ENCODE measurements around the gene CDC42BPA.
A peak's percentile ranks its signal among the peaks of the same experiment; 100 is the strongest.

CDC42BPA gene

DNA sequence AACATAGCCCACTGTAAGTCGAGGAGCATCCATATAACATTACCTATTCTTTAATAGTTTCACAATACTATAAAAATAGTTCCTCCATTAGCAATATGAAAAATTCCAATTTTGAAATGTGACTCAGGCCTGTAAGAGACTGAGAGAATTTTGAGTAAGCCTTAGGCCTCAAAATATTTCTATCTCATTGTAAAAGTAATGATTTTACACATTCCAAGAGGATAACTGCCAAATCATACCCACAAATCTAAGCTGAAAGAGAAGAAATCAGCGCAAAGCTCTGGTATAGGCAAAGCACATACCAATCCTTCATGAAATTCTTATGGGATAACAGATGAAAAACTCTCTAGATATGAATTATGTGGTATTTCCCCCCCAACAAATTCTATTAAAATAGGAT is 144.1 kb downstream of the CDC42BPA start:
- peak; percentile 14 for DNase-seq (ENCODE audit: low read depth, low spot score)
- TF ChIP-seq EZH2 (IDR thresholded peaks at IDR 0.05) (no peak), POLR2AphosphoS5 (IDR thresholded peaks at IDR 0.05; ENCODE audit: borderline replicate concordance, low read depth, low read length) (no peak), FOXP2 (optimal IDR thresholded peaks at IDR 0.05; ENCODE audit: control extremely low read depth, extremely low read length, insufficient read depth) (no peak)
- H3K9ac ChIP-seq (ENCODE audit: insufficient read length): no peak overlapping the region
- no peaks in the 10 kb centered on the region for H3K36me3 ChIP-seq (ENCODE audit: insufficient read depth, low read length)
- peak overlapping the region; percentile 87 for H3K27ac ChIP-seq
- no peak overlapping the region for H3K4me3 ChIP-seq
- H3K9me3 ChIP-seq (ENCODE audit: low read depth, low read length): no peaks in the 10 kb centered on the region

DNA sequence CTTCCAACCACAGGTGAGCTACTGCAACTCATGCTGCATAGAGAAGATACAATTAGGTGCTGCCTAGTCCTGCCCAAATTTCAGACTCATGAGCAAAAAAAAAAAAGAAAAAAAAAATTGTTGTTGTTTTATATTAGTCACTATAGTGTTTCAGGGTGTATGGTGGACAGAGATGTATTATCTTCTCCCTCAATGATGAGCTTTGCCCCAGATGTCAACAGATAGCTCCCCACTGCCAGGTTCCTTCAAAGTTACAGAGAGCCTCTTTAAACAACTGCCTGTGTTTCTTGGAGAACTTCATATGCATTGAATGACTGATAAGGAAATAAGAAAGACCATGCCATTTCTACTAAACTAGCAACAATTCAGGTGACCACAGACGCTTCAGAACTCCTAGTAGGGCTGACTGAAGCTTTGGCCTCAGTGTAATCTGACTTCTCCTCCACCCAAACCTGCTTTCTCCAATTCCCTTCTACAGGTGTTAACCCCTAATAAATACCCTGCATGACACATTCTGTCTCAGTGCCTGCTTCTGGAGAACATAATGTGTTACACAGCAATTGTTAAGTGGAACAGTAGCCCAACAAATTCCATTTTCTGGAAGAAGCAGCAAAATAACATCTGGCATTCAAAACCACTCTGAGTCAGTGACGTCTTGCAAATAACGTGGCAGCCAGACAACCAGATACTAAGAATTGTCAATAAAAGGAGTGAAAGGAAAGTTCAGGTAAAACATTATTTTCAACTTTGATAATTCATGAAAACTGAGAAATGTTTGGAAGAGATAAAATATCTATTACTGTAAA is 147.7 kb downstream of the CDC42BPA start:
- no peak for TF ChIP-seq EZH2 (IDR thresholded peaks at IDR 0.05)
- TF ChIP-seq FOXP2 (optimal IDR thresholded peaks at IDR 0.05; ENCODE audit: control extremely low read depth, extremely low read length, insufficient read depth): no peak
- no peak for TF ChIP-seq POLR2AphosphoS5 (IDR thresholded peaks at IDR 0.05; ENCODE audit: borderline replicate concordance, low read depth, low read length)
- H3K9me3 ChIP-seq (ENCODE audit: low read depth, low read length): no peaks in the 10 kb centered on the region
- H3K9ac ChIP-seq (ENCODE audit: insufficient read length): no peak overlapping the region
- no peak overlapping the region for H3K4me3 ChIP-seq
- no peak for DNase-seq (ENCODE audit: low read depth, low spot score)
- no peaks in the 10 kb centered on the region for H3K36me3 ChIP-seq (ENCODE audit: insufficient read depth, low read length)
- no peak overlapping the region for H3K27ac ChIP-seq

DNA sequence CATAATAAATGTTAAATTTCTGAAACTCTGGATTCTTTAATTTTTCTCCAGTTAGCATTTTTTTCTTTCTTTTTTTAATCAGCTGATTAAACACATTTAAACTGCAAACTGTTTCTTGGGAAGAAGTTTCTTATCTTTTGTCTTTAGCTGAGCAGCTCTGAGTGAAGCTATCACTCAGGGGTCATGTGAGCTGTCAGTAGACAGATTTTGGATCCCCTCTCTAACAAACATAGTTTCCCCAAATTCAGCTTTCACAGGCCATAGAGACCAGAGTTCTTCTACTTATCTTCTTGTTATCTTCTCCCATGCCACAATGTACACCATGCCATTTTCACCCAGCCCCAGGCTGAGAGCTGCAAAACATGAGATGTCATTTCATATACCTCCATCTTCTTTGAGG is 148.9 kb downstream of the CDC42BPA start:
- Histone ChIP-seq H3K9ac (ENCODE audit: insufficient read length) (no peak overlapping the region), H3K9me3 (ENCODE audit: low read depth, low read length) (no peaks in the 10 kb centered on the region), H3K27ac (no peak overlapping the region), H3K4me3 (no peak overlapping the region), H3K36me3 (ENCODE audit: insufficient read depth, low read length) (no peaks in the 10 kb centered on the region)
- no peak for TF ChIP-seq EZH2 (IDR thresholded peaks at IDR 0.05)
- no peak for TF ChIP-seq FOXP2 (optimal IDR thresholded peaks at IDR 0.05; ENCODE audit: control extremely low read depth, extremely low read length, insufficient read depth)
- no peak for TF ChIP-seq POLR2AphosphoS5 (IDR thresholded peaks at IDR 0.05; ENCODE audit: borderline replicate concordance, low read depth, low read length)
- DNase-seq (ENCODE audit: low read depth, low spot score): no peak

DNA sequence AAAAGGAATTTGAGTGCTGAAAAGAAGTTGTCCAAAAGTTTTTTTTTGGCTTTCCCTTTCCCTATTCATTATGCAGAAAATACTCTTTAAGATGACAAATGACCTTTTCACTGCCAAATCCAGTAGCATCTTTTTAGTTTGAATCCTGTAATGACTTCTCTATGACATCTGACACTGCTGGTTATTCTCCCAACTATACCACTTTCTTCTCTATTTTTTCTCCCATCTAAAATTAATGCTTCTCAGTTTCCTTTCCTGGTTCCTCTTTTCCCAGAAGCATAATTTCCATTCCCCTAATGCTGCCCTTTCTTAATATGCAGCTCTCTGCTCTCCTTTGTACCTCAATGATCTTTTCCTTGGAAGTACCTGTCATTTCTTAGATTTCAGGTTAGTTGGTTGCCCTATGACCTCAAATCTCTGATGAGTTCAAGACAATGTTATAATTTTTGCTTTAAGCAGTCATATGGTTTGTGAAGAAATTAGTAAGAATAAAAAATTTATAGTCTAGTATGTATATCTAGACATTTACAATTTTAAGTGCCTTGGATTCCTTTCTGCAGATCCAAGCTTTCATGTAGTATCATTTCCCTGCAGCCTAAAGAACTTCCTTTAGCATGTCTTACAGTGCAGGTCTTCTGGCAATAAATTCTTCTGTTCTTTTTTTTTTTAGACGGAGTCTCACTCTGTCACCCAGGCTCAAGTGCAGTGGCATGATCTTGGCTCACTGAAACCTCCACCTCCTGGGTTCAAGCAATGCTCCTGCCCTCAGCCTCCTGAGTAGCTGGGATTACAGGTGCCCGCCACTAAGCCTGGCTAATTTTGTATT is 150.8 kb downstream of the CDC42BPA start:
- Histone ChIP-seq H3K9me3 (ENCODE audit: low read depth, low read length) (no peaks in the 10 kb centered on the region), H3K36me3 (ENCODE audit: insufficient read depth, low read length) (no peaks in the 10 kb centered on the region), H3K9ac (ENCODE audit: insufficient read length) (no peak overlapping the region), H3K4me3 (no peak overlapping the region), H3K27ac (no peak overlapping the region)
- DNase-seq (ENCODE audit: low read depth, low spot score): no peak
- no peak for TF ChIP-seq EZH2 (IDR thresholded peaks at IDR 0.05)
- no peak for TF ChIP-seq POLR2AphosphoS5 (IDR thresholded peaks at IDR 0.05; ENCODE audit: borderline replicate concordance, low read depth, low read length)
- no peak for TF ChIP-seq FOXP2 (optimal IDR thresholded peaks at IDR 0.05; ENCODE audit: control extremely low read depth, extremely low read length, insufficient read depth)

DNA sequence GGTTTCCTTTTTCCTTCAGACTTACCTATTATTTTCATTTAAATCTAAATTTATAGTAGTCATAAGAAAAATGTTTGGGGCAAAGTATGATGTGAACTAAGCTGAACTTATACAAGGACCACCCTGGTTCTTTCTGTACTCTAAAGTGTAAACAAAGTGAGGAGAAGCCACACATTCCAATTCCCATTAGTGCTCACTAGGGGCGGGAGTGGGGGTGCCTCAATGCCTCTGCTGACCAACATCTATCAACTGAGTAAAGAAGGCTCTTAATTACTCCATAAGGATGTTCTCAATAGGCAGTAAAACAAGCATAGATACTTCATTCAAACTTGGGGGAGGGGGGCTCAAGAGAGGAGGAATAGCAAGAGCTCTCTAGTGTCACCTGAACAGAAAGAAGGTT is 151.7 kb downstream of the CDC42BPA start:
- H3K27ac ChIP-seq: no peak overlapping the region
- H3K4me3 ChIP-seq: no peak overlapping the region
- no peak for DNase-seq (ENCODE audit: low read depth, low spot score)
- no peaks in the 10 kb centered on the region for H3K9me3 ChIP-seq (ENCODE audit: low read depth, low read length)
- no peak overlapping the region for H3K9ac ChIP-seq (ENCODE audit: insufficient read length)
- no peaks in the 10 kb centered on the region for H3K36me3 ChIP-seq (ENCODE audit: insufficient read depth, low read length)
- no peak for TF ChIP-seq EZH2 (IDR thresholded peaks at IDR 0.05)
- no peak for TF ChIP-seq POLR2AphosphoS5 (IDR thresholded peaks at IDR 0.05; ENCODE audit: borderline replicate concordance, low read depth, low read length)
- TF ChIP-seq FOXP2 (optimal IDR thresholded peaks at IDR 0.05; ENCODE audit: control extremely low read depth, extremely low read length, insufficient read depth): no peak

DNA sequence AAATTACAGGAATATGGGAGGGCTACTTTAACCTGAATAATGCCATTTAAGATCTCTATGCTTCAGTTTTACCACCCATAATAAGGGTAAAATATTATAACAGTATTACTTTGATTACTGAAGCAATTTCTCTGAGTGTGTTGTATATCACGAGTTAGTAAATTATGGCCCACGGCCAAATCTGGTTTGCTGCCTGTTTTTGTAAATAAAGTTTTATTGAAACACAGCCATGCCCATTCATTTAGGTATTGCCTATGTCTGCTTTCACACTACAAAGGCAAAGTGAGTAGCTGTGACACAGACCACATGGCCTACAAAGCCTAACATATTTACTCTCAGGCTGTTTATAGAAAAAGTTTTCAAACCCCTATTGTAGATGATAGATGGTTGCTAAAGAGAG is 156.8 kb downstream of the CDC42BPA start:
- DNase-seq (ENCODE audit: low read depth, low spot score): no peak
- Histone ChIP-seq H3K9me3 (ENCODE audit: low read depth, low read length) (no peaks in the 10 kb centered on the region), H3K4me3 (no peak overlapping the region), H3K27ac (no peak overlapping the region), H3K36me3 (ENCODE audit: insufficient read depth, low read length) (peaks cover 3% of the 10 kb centered on the region; the same call in 1 of the 2 replicates), H3K9ac (ENCODE audit: insufficient read length) (no peak overlapping the region)
- TF ChIP-seq POLR2AphosphoS5 (IDR thresholded peaks at IDR 0.05; ENCODE audit: borderline replicate concordance, low read depth, low read length): no peak
- no peak for TF ChIP-seq FOXP2 (optimal IDR thresholded peaks at IDR 0.05; ENCODE audit: control extremely low read depth, extremely low read length, insufficient read depth)
- no peak for TF ChIP-seq EZH2 (IDR thresholded peaks at IDR 0.05)

DNA sequence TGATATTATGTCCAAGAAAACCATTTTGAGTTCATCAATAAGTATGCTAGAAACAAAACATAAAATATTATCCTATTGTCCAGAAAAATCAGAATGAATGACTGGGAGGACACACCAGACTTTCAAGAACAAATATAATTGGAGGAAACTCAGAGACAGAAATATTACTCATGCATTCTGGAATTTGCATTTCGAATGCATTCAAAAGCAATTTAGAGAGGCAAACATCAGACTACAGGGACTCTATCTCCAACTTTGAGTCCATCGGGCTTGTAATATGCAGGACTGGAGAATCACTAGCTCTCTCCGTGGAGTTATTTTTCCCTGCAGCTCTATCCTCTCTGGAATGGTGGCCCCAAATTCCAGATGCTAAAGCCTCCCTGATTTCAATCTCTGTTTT is 161.8 kb downstream of the CDC42BPA start:
- H3K9ac ChIP-seq (ENCODE audit: insufficient read length): no peak overlapping the region
- H3K36me3 ChIP-seq (ENCODE audit: insufficient read depth, low read length): peaks cover 3% of the 10 kb centered on the region; the same call in 1 of the 2 replicates
- H3K27ac ChIP-seq: no peak overlapping the region
- DNase-seq (ENCODE audit: low read depth, low spot score): no peak
- H3K4me3 ChIP-seq: no peak overlapping the region
- H3K9me3 ChIP-seq (ENCODE audit: low read depth, low read length): no peaks in the 10 kb centered on the region
- TF ChIP-seq POLR2AphosphoS5 (IDR thresholded peaks at IDR 0.05; ENCODE audit: borderline replicate concordance, low read depth, low read length): no peak
- no peak for TF ChIP-seq FOXP2 (optimal IDR thresholded peaks at IDR 0.05; ENCODE audit: control extremely low read depth, extremely low read length, insufficient read depth)
- TF ChIP-seq EZH2 (IDR thresholded peaks at IDR 0.05): no peak

DNA sequence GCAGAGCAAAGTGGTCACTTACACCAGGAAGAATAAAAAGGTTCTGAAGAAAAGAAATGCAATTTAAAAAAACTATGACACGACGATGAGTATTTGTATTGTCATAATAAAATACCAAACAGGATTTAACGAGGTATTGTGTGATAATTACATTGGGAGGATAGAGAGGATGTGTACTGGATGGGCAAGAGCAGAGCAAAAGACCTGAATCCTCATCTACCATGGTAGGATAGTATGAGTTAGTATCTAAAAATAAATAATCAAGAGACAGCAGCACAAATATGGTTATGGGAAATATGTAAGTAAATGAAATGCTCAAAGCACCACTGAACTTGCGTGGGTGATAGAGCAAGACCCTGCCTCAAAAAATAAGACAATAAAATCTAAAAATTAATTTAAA is 162.6 kb downstream of the CDC42BPA start:
- H3K9ac ChIP-seq (ENCODE audit: insufficient read length): no peak overlapping the region
- TF ChIP-seq POLR2AphosphoS5 (IDR thresholded peaks at IDR 0.05; ENCODE audit: borderline replicate concordance, low read depth, low read length) (no peak), EZH2 (IDR thresholded peaks at IDR 0.05) (no peak), FOXP2 (optimal IDR thresholded peaks at IDR 0.05; ENCODE audit: control extremely low read depth, extremely low read length, insufficient read depth) (no peak)
- H3K9me3 ChIP-seq (ENCODE audit: low read depth, low read length): no peaks in the 10 kb centered on the region
- H3K27ac ChIP-seq: no peak overlapping the region
- no peak for DNase-seq (ENCODE audit: low read depth, low spot score)
- H3K36me3 ChIP-seq (ENCODE audit: insufficient read depth, low read length): peaks cover 3% of the 10 kb centered on the region
- H3K4me3 ChIP-seq: no peak overlapping the region

All from SK-N-MC (cell line).